SH-SY5Y (cell line): ENCODE results near the gene THUMPD3.

Source experiments
- GATA2 ChIP-seq: IDR thresholded peaks from 2 replicates; pipeline ENCODE4 v1.6.1; 2011; ENCODE audit warnings: mild to moderate bottlenecking, low read depth, low read length
- GATA3 ChIP-seq: IDR thresholded peaks from 2 replicates; pipeline ENCODE4 v1.6.1; 2011; ENCODE audit warnings: low read depth, mild to moderate bottlenecking, low read length, moderate library complexity

DNA sequence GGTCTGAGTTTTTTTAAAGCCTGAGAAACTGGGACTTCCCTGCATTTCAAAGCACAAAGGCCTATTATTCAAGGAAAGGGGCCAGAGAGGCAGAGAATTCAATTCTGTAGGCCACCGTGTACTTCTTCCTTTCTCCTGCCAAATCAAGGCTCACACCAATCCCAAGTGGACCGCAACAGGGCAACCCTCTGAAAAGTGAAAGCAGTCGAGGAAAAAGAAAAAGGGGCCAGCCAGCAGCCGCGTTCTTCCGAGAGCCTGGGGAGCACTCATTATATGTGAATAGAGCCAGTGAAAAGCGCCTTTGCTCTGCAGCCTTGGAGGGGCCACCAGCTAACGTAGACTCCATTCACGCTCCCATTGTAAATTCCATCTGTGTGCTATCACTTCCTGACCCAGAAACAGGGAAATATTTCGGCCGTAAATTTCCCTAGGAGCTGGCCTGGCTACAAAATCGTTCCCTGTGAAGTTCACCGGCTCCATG, 45.9 kb upstream of the THUMPD3 start:
- TF ChIP-seq GATA2 (no peak), GATA3 (no peak)
